Mucosa of descending colon (tissue), 3 donors: ENCODE results near the gene TTLL4. TPM values are rescaled to one million over a fixed set of nuclear protein-coding genes. Genes with fewer than 3 reads are reported as not detected.

ENCODE experiments used
- ATAC-seq: fragments of 200-7000 bp; cut with Tn5 transposase; one replicate; pipeline ENCODE4 v1.9.1; 2020; ENCODE audit warnings: mild to moderate bottlenecking, moderate library complexity
- DNase-seq, 3 donors: peaks; one replicate each; pipeline ENCODE4 v3.0.0-alpha.2; 2020
- H3K36me3 ChIP-seq: fragments of 200-600 bp; one replicate; pipeline ENCODE4 v1.8.0; 2021; ENCODE audit warnings: low read depth, mild to moderate bottlenecking
- H3K4me1 ChIP-seq: fragments of 200-600 bp; one replicate; pipeline ENCODE4 v1.8.0; 2021; ENCODE audit warnings: low read depth, mild to moderate bottlenecking
- H3K4me3 ChIP-seq: fragments of 200-600 bp; one replicate; pipeline ENCODE4 v1.8.0; 2021; ENCODE audit warnings: mild to moderate bottlenecking
- H3K9me3 ChIP-seq: fragments of 200-600 bp; one replicate; pipeline ENCODE4 v1.8.0; 2021; ENCODE audit warnings: mild to moderate bottlenecking
- intact Hi-C, 2 donors: fragments of 100-400 bp; cut with DNase I in 1 of 2; cut with micrococcal nuclease in 1 of 2; formaldehyde crosslinking; loops; one replicate each; pipeline versions ENCODE4 v1.11.0 to v1.11.1; 2022; cut with DNase I, micrococcal nuclease
- total RNA-seq, 3 donors: library from RNA; stranded (reverse); fragmentation: NEBNext Ultra II Directional in 2 of 3; extraction: Animal tissue kit (Norgen Biotek cat#: 25700) in 2 of 3; gene quantifications; one replicate each; pipeline versions ENCODE4 v1.2.1 to v1.2.4, GENCODE V29; 2021 to 2023
- TF ChIP-seq, protein P1 (sequence below): fragments of 200-600 bp; IDR thresholded peaks from one replicate; pipeline ENCODE4 v1.8.0; 2022; ENCODE audit warnings: antibody characterized with exemption, mild to moderate bottlenecking
- donor health status: DM: no; HTN: no; CAD: no; lungs with moderate emphysema.
- donor health status: DM: no; HTN: no; CAD: no.
- donor health status: DM: no; HTN: yes; CAD: no.

Gene TTLL4
- total RNA-seq, 3 donors from 2014 or later, result 21.0 to 30.1 (median 23.8) TPM

DNA sequence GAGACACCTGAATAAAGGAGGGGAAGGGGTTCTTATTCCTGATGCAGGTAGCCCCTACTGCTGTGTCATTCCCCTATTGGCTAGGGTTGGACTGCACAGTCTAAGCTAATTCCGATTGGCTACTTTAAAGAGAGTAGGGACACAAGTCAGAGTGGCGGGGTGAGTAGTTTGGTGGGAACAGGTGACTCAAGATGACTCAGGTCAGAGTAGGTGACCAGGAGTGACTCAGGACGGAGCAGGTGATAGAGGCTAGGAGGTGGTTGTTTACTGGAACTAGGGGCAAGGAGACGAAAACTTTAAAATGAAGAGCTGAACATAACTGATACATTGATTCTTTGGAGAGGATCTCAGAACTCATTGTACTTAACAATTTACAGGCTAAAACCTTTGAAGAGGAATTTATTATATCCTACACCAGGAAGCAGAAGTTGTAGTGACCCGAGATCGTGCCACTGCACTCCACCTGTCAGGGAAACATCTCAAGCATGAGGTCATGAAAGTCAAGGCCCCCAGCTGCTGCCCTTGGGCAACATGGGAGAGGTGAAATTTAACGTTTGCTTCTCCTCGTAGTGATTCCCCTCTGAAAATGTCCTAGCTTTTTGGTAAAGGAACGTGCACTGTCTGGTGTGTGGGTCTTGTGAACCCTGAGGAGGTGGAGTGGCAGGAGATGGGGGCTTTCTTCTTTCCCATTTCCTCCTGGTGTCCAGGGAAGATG lies 66.8 kb downstream of the TTLL4 start:
- intact Hi-C loops, result no loop called here
- no peaks in the 10 kb centered on the region for H3K36me3 ChIP-seq
- H3K4me3 ChIP-seq, result no peak overlapping the region
- ATAC-seq (no peak), DNase-seq (no peak)
- peaks cover 3% of the 10 kb centered on the region for H3K9me3 ChIP-seq
- TF ChIP-seq, protein P1, sequence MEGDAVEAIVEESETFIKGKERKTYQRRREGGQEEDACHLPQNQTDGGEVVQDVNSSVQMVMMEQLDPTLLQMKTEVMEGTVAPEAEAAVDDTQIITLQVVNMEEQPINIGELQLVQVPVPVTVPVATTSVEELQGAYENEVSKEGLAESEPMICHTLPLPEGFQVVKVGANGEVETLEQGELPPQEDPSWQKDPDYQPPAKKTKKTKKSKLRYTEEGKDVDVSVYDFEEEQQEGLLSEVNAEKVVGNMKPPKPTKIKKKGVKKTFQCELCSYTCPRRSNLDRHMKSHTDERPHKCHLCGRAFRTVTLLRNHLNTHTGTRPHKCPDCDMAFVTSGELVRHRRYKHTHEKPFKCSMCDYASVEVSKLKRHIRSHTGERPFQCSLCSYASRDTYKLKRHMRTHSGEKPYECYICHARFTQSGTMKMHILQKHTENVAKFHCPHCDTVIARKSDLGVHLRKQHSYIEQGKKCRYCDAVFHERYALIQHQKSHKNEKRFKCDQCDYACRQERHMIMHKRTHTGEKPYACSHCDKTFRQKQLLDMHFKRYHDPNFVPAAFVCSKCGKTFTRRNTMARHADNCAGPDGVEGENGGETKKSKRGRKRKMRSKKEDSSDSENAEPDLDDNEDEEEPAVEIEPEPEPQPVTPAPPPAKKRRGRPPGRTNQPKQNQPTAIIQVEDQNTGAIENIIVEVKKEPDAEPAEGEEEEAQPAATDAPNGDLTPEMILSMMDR, result no peak
- no peaks in the 10 kb centered on the region for H3K4me1 ChIP-seq

- Histone ChIP-seq H3K4me1 (peaks cover 5% of the 10 kb centered on the region), H3K4me3 (no peak overlapping the region), H3K36me3 (no peaks in the 10 kb centered on the region), H3K9me3 (peaks cover 3% of the 10 kb centered on the region)
- no peak for DNase-seq
- TF ChIP-seq, protein P1, result no peak
- no peak for ATAC-seq
- intact Hi-C loops, result no loop called here
Measured at GRCh38 chr2:218780046-218780445, 69.4 kb downstream of the TTLL4 start.

DNA sequence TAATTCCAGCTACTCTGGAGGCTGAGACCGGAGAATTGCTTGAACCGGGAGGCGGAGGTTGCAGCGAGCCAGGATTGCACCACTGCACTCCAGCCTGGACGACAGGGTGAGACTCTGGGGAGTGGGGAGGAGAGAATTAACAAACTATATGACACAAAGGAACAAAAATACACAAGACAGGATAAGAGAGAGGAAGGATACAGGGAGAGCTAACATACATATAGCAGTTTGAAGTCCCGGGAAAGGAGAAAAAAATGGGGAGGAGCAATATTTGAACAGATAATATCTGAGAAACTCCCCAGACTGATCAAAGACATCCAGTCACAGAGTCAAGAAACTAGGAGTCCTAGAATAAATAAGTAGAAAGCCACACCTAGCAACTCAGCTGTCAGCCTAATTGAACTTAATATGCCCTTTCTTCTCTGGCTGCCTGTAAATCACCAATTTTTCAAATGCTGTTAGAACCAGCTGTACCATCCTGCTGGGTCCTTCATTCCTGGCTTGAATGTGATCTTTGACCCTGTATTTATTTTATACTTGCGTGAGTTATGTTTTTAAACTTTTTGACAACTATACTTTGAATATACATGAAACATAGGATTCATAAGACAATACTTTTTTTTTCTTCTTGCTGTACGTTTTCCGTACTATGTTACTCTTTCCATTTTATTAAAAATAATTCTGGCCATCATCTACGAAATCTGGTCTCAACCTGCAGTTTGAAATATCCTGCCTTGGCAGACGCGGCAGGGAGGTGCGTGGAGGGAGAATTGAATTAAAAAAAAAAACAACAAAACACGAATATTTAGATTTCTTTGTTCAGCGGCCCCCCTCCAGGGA lies 70.4 kb downstream of the TTLL4 start:
- DNase-seq (peak in 1 of 3 donors; percentile 34), ATAC-seq (peak; percentile 14)
- Histone ChIP-seq H3K4me3 (peak overlapping the region; percentile 46), H3K9me3 (peaks cover 3% of the 10 kb centered on the region), H3K4me1 (peaks cover 12% of the 10 kb centered on the region), H3K36me3 (no peaks in the 10 kb centered on the region)
- TF ChIP-seq, protein P1, result no peak
- intact Hi-C loops, result no loop called here

DNA sequence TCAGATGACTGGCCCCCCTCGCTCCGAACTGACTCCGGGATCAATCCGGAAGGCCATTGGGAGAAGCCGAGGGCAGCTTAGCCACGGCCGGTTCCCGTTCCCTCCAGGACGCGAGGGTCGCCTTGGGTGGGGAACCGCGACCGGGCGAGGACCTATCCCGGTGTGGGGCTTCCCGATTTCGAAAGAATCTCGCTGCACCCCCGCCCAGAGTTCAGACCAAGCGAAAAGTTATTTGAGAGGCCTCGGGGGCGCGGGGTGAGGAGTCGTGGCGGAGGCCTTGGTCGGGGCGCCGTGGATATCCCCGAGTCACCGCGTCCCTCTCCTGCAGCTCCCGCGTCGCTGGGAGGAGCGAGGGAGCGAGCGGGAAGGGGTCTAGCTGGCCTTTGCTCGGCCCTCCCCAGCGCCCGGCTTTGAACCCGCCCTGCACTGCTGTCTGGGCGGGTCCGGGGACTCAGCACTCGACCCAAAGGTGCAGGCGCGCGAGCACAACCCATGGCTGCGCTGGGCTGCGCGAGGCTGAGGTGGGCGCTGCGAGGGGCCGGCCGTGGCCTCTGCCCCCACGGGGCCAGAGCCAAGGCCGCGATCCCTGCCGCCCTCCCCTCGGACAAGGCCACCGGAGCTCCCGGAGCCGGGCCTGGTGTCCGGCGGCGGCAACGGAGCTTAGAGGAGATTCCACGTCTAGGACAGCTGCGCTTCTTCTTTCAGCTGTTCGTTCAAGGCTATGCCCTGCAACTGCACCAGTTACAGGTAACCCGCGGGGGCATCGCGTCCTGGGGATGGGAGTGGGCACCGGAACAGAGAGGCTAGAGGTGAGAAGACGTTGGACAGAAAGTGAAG lies 71.3 kb downstream of the TTLL4 start, which contains the start of gene CYP27A1:
Gene CYP27A1 (plus strand): TSS at position 457 of the 837 bp plus-strand sequence. CDS start 36 bp downstream, at position 493.
- H3K9me3 ChIP-seq, result no peaks in the 10 kb centered on the region
- DNase-seq, result peak; percentile 69 to 80 (median 76)
- TF ChIP-seq, protein P1, result no peak
- intact Hi-C loops, result no loop called here
- H3K4me3 ChIP-seq, result peak within 1 kb of the TSS; percentile 46
- ATAC-seq, result peak; percentile 92
- H3K36me3 ChIP-seq, result no peaks in the 10 kb centered on the region
- peaks cover 12% of the 10 kb centered on the region for H3K4me1 ChIP-seq

- peaks cover 12% of the 10 kb centered on the region for H3K4me1 ChIP-seq
- intact Hi-C loops, result no loop called here
- H3K9me3 ChIP-seq, result no peaks in the 10 kb centered on the region
- TF ChIP-seq, protein P1, result no peak
- DNase-seq (no peak), ATAC-seq (peak; percentile 69)
- no peaks in the 10 kb centered on the region for H3K36me3 ChIP-seq
- H3K4me3 ChIP-seq, result peak overlapping the region; percentile 46
Measured at GRCh38 chr2:218782528-218782844, 71.9 kb downstream of the TTLL4 start.
